K562 (cell line): Measurements from ENCODE around the gene GPX5. TPM values are rescaled to one million over a fixed set of nuclear protein-coding genes. Genes with fewer than 3 reads are reported as not detected.

ENCODE experiments used
- ATF7 ChIP-seq: fragments of 450-650 bp; IDR thresholded peaks from 2 replicates; pipeline ENCODE4 v1.7.1; 2014; ENCODE audit warnings: mild to moderate bottlenecking, moderate library complexity
- EP400 ChIP-seq: fragments of 450-650 bp; IDR thresholded peaks from 2 replicates; pipeline ENCODE4 v1.6.1; 2017; ENCODE audit warnings: antibody characterized with exemption, mild to moderate bottlenecking, moderate library complexity
- FOXP1 ChIP-seq: sonication (generic); formaldehyde crosslinking; IDR thresholded peaks from 2 replicates; pipeline ENCODE4 v1.8.0; 2022; ENCODE audit warnings: mild to moderate bottlenecking, missing genetic modification reagents
- HDGF ChIP-seq: fragments of 450-650 bp; IDR thresholded peaks from 2 replicates; pipeline ENCODE4 v1.6.1; 2016
- LARP7 ChIP-seq: fragments of 450-650 bp; IDR thresholded peaks from 2 replicates; pipeline ENCODE4 v1.6.1; 2016
- MYBL2 ChIP-seq, 2 experiments: fragments of 450-650 bp in 1 of 2; sonication (generic) in 1 of 2; formaldehyde crosslinking in 1 of 2; IDR thresholded peaks; 2 replicates each; pipeline versions ENCODE4 v1.6.1 to v1.8.1; 2017 to 2022; ENCODE audit warnings: borderline replicate concordance in 1 of 2, inconsistent platforms in 1 of 2, low read depth in 1 of 2, mild to moderate bottlenecking in 1 of 2, missing genetic modification reagents in 1 of 2, moderate library complexity in 1 of 2
- NCOA4 ChIP-seq: fragments of 450-650 bp; IDR thresholded peaks from 2 replicates; pipeline ENCODE4 v1.6.1; 2018; ENCODE audit warnings: mild to moderate bottlenecking; ENCODE audit not compliant: partially characterized antibody
- NONO ChIP-seq, 2 experiments: fragments of 200-400 bp in 1 of 2; fragments of 450-650 bp in 1 of 2; formaldehyde crosslinking in 1 of 2; IDR thresholded peaks; 2 replicates each; pipeline ENCODE4 v1.6.1; 2017; ENCODE audit warnings: low read depth in 2 of 2, mild to moderate bottlenecking in 2 of 2, moderate library complexity in 2 of 2, low read length in 1 of 2
- NR2C2 ChIP-seq, 2 experiments: fragments of 200-800 bp in 1 of 2; sonication (Bioruptor generic) in 1 of 2; sonication (generic) in 1 of 2; formaldehyde crosslinking in 1 of 2; IDR thresholded peaks; 2 replicates each; pipeline versions ENCODE4 v1.6.1 to v1.8.0; 2016 to 2022; ENCODE audit warnings: mild to moderate bottlenecking in 1 of 2, missing compliant biosample characterization in 1 of 2, missing genetic modification characterization in 1 of 2, missing genetic modification reagents in 1 of 2
- NUFIP1 ChIP-seq: fragments of 450-650 bp; IDR thresholded peaks from 2 replicates; pipeline ENCODE4 v1.6.1; 2018; ENCODE audit not compliant: partially characterized antibody
- POLR2B ChIP-seq: fragments of 450-650 bp; IDR thresholded peaks from 2 replicates; pipeline ENCODE4 v1.6.1; 2018; ENCODE audit warnings: low read depth; ENCODE audit not compliant: partially characterized antibody
- RBM15 ChIP-seq: fragments of 200-400 bp; formaldehyde crosslinking; IDR thresholded peaks from 2 replicates; pipeline ENCODE4 v1.6.1; 2018; ENCODE audit warnings: mild to moderate bottlenecking, low read length, moderate library complexity; ENCODE audit not compliant: insufficient read depth
- SMAD1 ChIP-seq: fragments of 150-350 bp; IDR thresholded peaks from 2 replicates; pipeline ENCODE4 v1.6.1; 2014; ENCODE audit warnings: low read length, low read depth; ENCODE audit not compliant: partially characterized antibody
- SMARCB1 ChIP-seq: IDR thresholded peaks from 2 replicates; pipeline ENCODE4 v1.6.1; 2011; ENCODE audit warnings: improper control_type of control experiment, low read depth; ENCODE audit not compliant: insufficient read length
- SMC3 ChIP-seq: conservative IDR thresholded peaks from 2 replicates; pipeline ENCODE4 v1.6.1; 2011; ENCODE audit warnings: low read depth, low read length, improper control_type of control experiment; ENCODE audit not compliant: insufficient read depth
- ZC3H8 ChIP-seq: fragments of 450-650 bp; IDR thresholded peaks from 2 replicates; pipeline ENCODE4 v1.6.1; 2017
- ZNF274 ChIP-seq: IDR thresholded peaks from 2 replicates; pipeline ENCODE4 v1.6.1; 2011; ENCODE audit warnings: low read depth, mild to moderate bottlenecking, low read length, moderate library complexity, borderline replicate concordance
- ZNF3 ChIP-seq: fragments of 250-450 bp; sonication (Bioruptor Pico); IDR thresholded peaks from 2 replicates; pipeline ENCODE4 v1.5.0; 2021; ENCODE audit warnings: mild to moderate bottlenecking, moderate library complexity
- ZNF644 ChIP-seq: fragments of 200-800 bp; sonication (Bioruptor generic); IDR thresholded peaks from 2 replicates; pipeline ENCODE4 v1.6.1; 2016; ENCODE audit warnings: low read depth, missing genetic modification characterization, missing compliant biosample characterization
- ZNF75A ChIP-seq: fragments of 450-650 bp; formaldehyde crosslinking; IDR thresholded peaks from 2 replicates; pipeline ENCODE4 v1.4.0; 2020; ENCODE audit warnings: mild to moderate bottlenecking
- ZNF764 ChIP-seq: fragments of 250-450 bp; sonication (Bioruptor Pico); IDR thresholded peaks from 2 replicates; pipeline ENCODE4 v1.4.0; 2020; ENCODE audit warnings: low read depth, mild to moderate bottlenecking, moderate library complexity
- polyA plus RNA-seq, 8 experiments: library from polyadenylated mRNA; depleted of rRNA in 4 of 8; stranded (reverse) in 5 of 8; unstranded in 3 of 8; fragments of >200 nt; fragmentation: Nextera tagmentation in 2 of 8; fragmentation: Illumina TruSeq in 1 of 8; extraction: Ambion mirVana in 2 of 8; extraction: Trizol in 1 of 8; gene quantifications; 2 replicates each; pipeline versions ENCODE4 v1.2.1 to v1.2.3, GENCODE V29; 2011 to 2014; ENCODE audit warnings: inconsistent platforms in 1 of 8, missing spikeins in 1 of 8
- total RNA-seq, 7 experiments: library from RNA; depleted of rRNA in 6 of 7; stranded (reverse); fragments of >200 nt in 6 of 7; fragmentation: Illumina TruSeq in 2 of 7; extraction: Trizol in 2 of 7; gene quantifications; 2 replicates each; pipeline versions ENCODE4 v1.2.1 to v1.2.3, GENCODE V29; 2011 to 2021; ENCODE audit warnings: low replicate concordance in 1 of 7
- TF ChIP-seq, protein P1 (sequence below), 2 experiments: IDR thresholded peaks; 2 replicates each; pipeline ENCODE4 v1.6.1; 2011; ENCODE audit warnings: borderline replicate concordance in 1 of 2, control low read depth in 1 of 2, low read depth in 1 of 2, low read length in 1 of 2, mild to moderate bottlenecking in 1 of 2, mixed read lengths in 1 of 2, moderate library complexity in 1 of 2; ENCODE audit not compliant: insufficient read depth in 1 of 2, insufficient read length in 1 of 2, poor library complexity in 1 of 2, severe bottlenecking in 1 of 2; ENCODE audit errors: extremely low read depth in 1 of 2
- TF ChIP-seq, protein P2 (sequence below): fragments of 450-650 bp; IDR thresholded peaks from 2 replicates; pipeline ENCODE4 v1.6.1; 2016; ENCODE audit warnings: missing biosample characterization, missing genetic modification characterization

The GPX5 gene
- total and polyA plus RNA-seq, 9 of the 15 experiments (the other 6 are each of a cell fraction or from before 2014, with no cell fraction given): 0.07 to 0.18 (median 0.15) TPM; not detected in 6

DNA sequence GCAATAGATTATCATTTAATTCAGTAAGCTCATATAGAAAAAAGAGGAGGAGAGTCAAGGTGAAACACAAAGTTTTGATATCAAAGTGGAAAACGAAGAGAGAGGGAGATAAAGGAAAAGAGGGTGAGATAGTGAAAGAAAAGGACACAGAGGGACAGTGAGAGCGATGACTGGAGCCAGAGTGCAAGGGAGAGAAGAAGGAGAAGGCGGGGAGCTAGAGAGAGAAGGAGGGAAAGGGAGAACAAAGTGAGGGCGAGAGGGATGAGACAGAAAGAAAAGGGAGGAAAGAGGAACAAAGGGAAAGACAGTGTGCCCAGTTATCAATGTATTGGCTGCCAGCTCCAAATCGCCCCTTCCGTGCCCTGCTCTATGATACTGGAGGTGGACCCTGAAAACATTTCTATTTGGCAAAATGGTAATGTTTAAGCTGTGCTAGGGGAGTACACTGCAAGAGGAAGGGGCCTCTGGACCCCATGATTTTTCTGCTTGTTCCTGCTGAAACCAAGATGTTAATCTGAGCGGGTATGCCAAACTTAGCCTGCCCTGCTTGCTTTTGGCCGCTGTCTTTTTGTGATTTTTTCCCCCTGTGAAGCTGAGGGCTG, 27.8 kb downstream of the GPX5 start (continued):
- TF ChIP-seq, protein P1, sequence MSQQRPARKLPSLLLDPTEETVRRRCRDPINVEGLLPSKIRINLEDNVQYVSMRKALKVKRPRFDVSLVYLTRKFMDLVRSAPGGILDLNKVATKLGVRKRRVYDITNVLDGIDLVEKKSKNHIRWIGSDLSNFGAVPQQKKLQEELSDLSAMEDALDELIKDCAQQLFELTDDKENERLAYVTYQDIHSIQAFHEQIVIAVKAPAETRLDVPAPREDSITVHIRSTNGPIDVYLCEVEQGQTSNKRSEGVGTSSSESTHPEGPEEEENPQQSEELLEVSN (IDR thresholded peaks at IDR 0.05; ENCODE audit: borderline replicate concordance in 1 of 2, extremely low read depth in 1 of 2, insufficient read depth in 1 of 2, insufficient read length in 1 of 2, low read depth in 1 of 2, low read length in 1 of 2, poor library complexity in 1 of 2, severe bottlenecking in 1 of 2): no peak
- TF ChIP-seq, protein P2, sequence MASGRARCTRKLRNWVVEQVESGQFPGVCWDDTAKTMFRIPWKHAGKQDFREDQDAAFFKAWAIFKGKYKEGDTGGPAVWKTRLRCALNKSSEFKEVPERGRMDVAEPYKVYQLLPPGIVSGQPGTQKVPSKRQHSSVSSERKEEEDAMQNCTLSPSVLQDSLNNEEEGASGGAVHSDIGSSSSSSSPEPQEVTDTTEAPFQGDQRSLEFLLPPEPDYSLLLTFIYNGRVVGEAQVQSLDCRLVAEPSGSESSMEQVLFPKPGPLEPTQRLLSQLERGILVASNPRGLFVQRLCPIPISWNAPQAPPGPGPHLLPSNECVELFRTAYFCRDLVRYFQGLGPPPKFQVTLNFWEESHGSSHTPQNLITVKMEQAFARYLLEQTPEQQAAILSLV (tag): no peak
- TF ChIP-seq SMARCB1 (no peak), NR2C2 (CRISPR knock-in tag; IDR thresholded peaks at IDR 0.05) (no peak), NR2C2 (tag; IDR thresholded peaks at IDR 0.05) (no peak), ZNF274 (no peak), EP400 (no peak), HDGF (peak; percentile 94; the same call in 1 of the 2 replicates), POLR2B (peak; percentile 43), SMC3 (no peak), RBM15 (no peak), SMAD1 (no peak), ZNF644 (tag) (no peak; the same call in 1 of the 2 replicates), ZNF75A (CRISPR knock-in tag) (no peak), FOXP1 (CRISPR knock-in tag) (no peak), LARP7 (peak; percentile 96; the same call in 1 of the 2 replicates), NCOA4 (peak; percentile 61), NONO (IDR thresholded peaks at IDR 0.05; ENCODE audit: low read depth in 2 of 2, low read length in 1 of 2) (no peak), ATF7 (no peak), ZNF764 (CRISPR knock-in tag) (no peak), NUFIP1 (no peak), MYBL2 (IDR thresholded peaks at IDR 0.05; ENCODE audit: low read depth) (peak; percentile 27; the same call in 1 of the 2 replicates), MYBL2 (CRISPR knock-in tag; IDR thresholded peaks at IDR 0.05; ENCODE audit: borderline replicate concordance) (no peak), ZNF3 (CRISPR knock-in tag) (no peak), ZC3H8 (0 out of 2 replicates have a peak, but pooled peaks have one; percentile 33)
